Measurements from ENCODE around the gene MTRFR.
"Not testable (repeated sequence)": the region's sequence is repeated elsewhere in the genome, so short reads cannot be mapped to it uniquely, and the experiment has no call there.

The MTRFR gene

GRCh38 chr12:123238330-123238682 lies 5.1 kb downstream of the MTRFR start:
- DNase-seq (ENCODE audit: low read depth): no peak
- H3K4me3 ChIP-seq (ENCODE audit: low read length): no peak overlapping the region
- no peak for TF ChIP-seq CTCF (IDR thresholded peaks at IDR 0.05; ENCODE audit: insufficient read depth, low read depth, low read length, missing control alignments)

DNA sequence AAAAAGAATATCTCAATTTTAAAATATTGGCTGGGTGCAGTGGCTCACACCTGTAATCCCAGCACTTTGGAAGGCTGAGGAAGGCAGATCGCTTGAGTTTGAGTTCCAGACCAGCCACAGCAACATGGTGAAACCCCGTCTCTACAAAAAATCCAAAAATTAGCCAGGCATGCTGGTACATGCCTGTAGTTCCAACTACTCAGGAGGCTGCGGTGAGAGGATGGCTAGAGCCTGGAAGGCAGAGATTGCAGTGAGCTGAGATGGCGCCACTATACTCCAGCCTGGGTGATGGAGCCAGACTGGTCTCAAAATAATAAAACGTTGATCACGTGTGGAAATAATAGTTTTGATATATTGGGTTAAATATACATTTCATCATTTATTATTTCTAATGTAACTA lies 5.7 kb downstream of the MTRFR start:
- no peak overlapping the region for H3K4me3 ChIP-seq (ENCODE audit: low read length)
- no peak for TF ChIP-seq CTCF (IDR thresholded peaks at IDR 0.05; ENCODE audit: insufficient read depth, low read depth, low read length, missing control alignments)
- peak; percentile 59 for DNase-seq (ENCODE audit: low read depth)

GRCh38 chr12:123242116-123242904 lies 9.1 kb downstream of the MTRFR start:
- TF ChIP-seq CTCF (IDR thresholded peaks at IDR 0.05; ENCODE audit: insufficient read depth, low read depth, low read length, missing control alignments): no peak
- H3K4me3 ChIP-seq (ENCODE audit: low read length): no peak overlapping the region
- no peak for DNase-seq (ENCODE audit: low read depth)

GRCh38 chr12:123243671-123244262 lies 10.5 kb downstream of the MTRFR start:
- TF ChIP-seq CTCF (IDR thresholded peaks at IDR 0.05; ENCODE audit: insufficient read depth, low read depth, low read length, missing control alignments): no peak
- no peak for DNase-seq (ENCODE audit: low read depth)
- no peak overlapping the region for H3K4me3 ChIP-seq (ENCODE audit: low read length)

DNA sequence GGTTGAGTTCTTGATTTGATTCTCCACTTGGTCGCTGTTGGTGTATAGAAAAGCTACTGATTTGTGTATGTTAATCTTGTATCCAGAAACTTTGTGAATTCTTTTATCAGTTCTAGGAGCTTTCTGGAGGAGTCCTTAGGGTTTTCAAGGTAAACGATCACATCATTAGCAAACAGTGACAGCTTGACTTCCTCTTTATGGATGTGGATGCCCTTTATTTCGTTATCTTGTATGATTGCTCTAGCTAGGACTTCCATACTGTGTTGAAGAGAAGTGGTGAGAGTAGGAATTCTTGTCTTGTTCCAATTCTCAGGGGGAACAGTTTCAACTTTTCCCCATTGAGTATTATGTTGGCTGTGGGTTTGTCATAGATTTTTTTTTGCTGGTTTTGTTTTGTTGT lies 12.4 kb downstream of the MTRFR start:
- H3K4me3 ChIP-seq (ENCODE audit: low read length): no peak overlapping the region
- DNase-seq (ENCODE audit: low read depth): no peak
- TF ChIP-seq CTCF (IDR thresholded peaks at IDR 0.05; ENCODE audit: insufficient read depth, low read depth, low read length, missing control alignments): no peak

GRCh38 chr12:123248129-123248528 lies 14.9 kb downstream of the MTRFR start:
- H3K4me3 ChIP-seq (ENCODE audit: low read length); DNase-seq (ENCODE audit: low read depth): not testable (repeated sequence)

DNA sequence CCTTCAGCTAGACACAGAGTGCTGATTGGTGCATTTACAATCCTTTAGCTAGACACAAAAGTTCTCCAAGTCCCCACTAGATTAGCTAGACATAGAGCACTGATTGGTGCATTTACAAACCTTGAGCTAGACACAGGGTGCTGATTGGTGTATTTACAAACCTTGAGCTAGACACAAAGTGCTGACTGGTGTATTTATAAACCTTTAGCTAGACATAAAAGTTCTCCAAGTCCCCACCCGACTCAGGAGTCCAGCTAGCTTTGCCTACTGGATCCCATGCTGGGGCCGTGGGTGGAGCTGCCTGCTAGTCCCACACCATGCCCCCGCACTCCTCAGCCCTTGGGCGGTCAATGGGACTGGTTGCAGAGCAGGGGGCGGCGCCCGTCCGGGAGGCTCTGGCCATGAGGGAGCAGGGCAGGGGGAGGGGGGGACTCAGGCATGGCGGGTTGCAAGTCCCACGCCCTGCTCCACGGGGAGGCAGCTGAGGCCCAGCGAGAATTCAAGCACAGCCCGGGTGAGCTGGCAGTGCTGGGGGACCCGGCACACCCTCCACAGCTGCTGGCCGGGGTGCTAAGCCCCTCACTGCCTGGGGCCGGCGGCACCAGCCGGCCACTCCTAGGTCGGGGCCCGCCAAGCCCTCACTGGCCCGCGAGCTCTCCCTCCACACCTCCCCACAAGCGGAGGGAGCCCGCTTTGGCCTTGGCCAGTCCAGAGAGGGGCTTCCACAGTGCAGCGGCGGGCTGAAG lies 15.9 kb downstream of the MTRFR start:
- H3K4me3 ChIP-seq (ENCODE audit: low read length); DNase-seq (ENCODE audit: low read depth): not testable (repeated sequence)
